Measurements from ENCODE around the gene PLSCR5.

The PLSCR5 gene

DNA sequence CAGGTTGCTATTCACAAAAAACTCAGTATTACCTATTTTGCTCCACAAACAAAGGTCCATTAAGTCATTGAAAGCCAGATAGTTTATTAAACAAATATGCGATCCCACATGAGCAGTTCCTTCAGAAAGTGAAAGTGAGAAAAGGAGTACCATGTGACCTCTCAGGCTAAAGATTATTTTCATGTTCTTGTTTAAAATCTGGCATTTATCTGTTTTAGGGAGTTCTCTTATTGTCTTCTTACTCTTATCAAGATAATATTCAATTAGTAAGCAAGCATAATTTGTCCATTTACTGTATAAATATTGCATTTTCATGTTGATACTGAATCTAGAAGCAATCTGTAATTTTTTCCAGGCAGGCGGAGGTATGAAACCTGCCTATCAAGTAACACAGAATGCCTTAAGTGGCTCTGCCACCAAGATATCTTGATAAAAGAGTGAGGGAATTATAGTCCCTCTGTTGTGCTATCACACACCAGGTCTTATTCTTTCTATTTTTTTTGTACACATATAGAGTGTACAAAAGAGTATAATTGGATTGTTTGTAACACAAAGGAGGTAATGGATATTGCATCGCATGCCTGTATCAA lies 20.1 kb upstream of the PLSCR5 start:
- Histone ChIP-seq H3K4me2 (peak overlapping the region; percentile 16; the same call in 1 of the 2 replicates), H3K9ac (no peak overlapping the region), H3K4me3 (IDR thresholded peaks at IDR 0.05; ENCODE audit: insufficient read depth, low read depth, low read length) (no peak overlapping the region), H3K36me3 (ENCODE audit: insufficient read depth) (no peaks in the 10 kb centered on the region), H2AFZ (ENCODE audit: low read depth) (no peak overlapping the region), H4K20me1 (ENCODE audit: insufficient read depth) (no peaks in the 10 kb centered on the region), H3K4me1 (ENCODE audit: low read depth, poor library complexity, severe bottlenecking) (peaks cover 10% of the 10 kb centered on the region), H3K79me2 (ENCODE audit: insufficient read depth, low read depth) (no peaks in the 10 kb centered on the region), H3K27ac (no peak overlapping the region), H3K27me3 (ENCODE audit: insufficient read depth, low read depth) (no peaks in the 10 kb centered on the region)
- no peak for TF ChIP-seq CTCF (conservative IDR thresholded peaks at IDR 0.05; ENCODE audit: low read depth, low read length)

GRCh38 chr3:146621723-146622122 lies 16.6 kb upstream of the PLSCR5 start:
- peaks cover 10% of the 10 kb centered on the region for H3K4me1 ChIP-seq (ENCODE audit: low read depth, poor library complexity, severe bottlenecking)
- no peaks in the 10 kb centered on the region for H4K20me1 ChIP-seq (ENCODE audit: insufficient read depth)
- no peak overlapping the region for H3K27ac ChIP-seq
- TF ChIP-seq CTCF (conservative IDR thresholded peaks at IDR 0.05; ENCODE audit: low read depth, low read length), result no peak
- H3K9ac ChIP-seq, result no peak overlapping the region
- no peak overlapping the region for H2AFZ ChIP-seq (ENCODE audit: low read depth)
- H3K36me3 ChIP-seq (ENCODE audit: insufficient read depth), result no peaks in the 10 kb centered on the region
- H3K4me2 ChIP-seq, result no peak overlapping the region
- no peak overlapping the region for H3K4me3 ChIP-seq (IDR thresholded peaks at IDR 0.05; ENCODE audit: insufficient read depth, low read depth, low read length)
- H3K79me2 ChIP-seq (ENCODE audit: insufficient read depth, low read depth), result no peaks in the 10 kb centered on the region
- no peaks in the 10 kb centered on the region for H3K27me3 ChIP-seq (ENCODE audit: insufficient read depth, low read depth)

DNA sequence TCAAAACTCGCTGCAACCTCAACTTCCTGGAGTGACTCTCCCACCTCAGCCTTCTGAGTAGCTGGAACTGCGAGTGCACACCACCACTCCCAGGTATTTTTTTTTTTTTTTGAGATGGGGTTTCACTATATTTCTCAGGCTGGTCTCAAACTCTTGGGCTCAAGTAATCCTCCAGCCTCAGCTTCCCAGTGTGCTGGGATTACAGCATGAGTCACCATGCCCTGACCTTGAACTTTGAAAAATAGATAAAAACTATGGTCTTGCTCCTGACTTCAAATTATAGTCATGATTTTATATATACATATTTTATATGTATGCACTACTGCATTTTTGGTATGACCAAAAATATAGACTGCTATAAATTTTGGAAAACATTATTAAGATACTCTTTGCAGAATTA lies 6.9 kb upstream of the PLSCR5 start:
- Histone ChIP-seq H3K27ac (no peak overlapping the region), H2AFZ (ENCODE audit: low read depth) (no peak overlapping the region), H3K4me1 (ENCODE audit: low read depth, poor library complexity, severe bottlenecking) (no peaks in the 10 kb centered on the region), H3K4me2 (no peak overlapping the region), H3K4me3 (IDR thresholded peaks at IDR 0.05; ENCODE audit: insufficient read depth, low read depth, low read length) (no peak overlapping the region), H4K20me1 (ENCODE audit: insufficient read depth) (no peaks in the 10 kb centered on the region), H3K27me3 (ENCODE audit: insufficient read depth, low read depth) (no peaks in the 10 kb centered on the region), H3K36me3 (ENCODE audit: insufficient read depth) (no peaks in the 10 kb centered on the region), H3K79me2 (ENCODE audit: insufficient read depth, low read depth) (no peaks in the 10 kb centered on the region), H3K9ac (no peak overlapping the region)
- TF ChIP-seq CTCF (conservative IDR thresholded peaks at IDR 0.05; ENCODE audit: low read depth, low read length), result no peak

GRCh38 chr3:146611096-146611495 lies 6.0 kb upstream of the PLSCR5 start:
- Histone ChIP-seq H4K20me1 (ENCODE audit: insufficient read depth) (no peaks in the 10 kb centered on the region), H3K9ac (no peak overlapping the region), H3K27me3 (ENCODE audit: insufficient read depth, low read depth) (no peaks in the 10 kb centered on the region), H2AFZ (ENCODE audit: low read depth) (no peak overlapping the region), H3K4me3 (IDR thresholded peaks at IDR 0.05; ENCODE audit: insufficient read depth, low read depth, low read length) (no peak overlapping the region), H3K27ac (no peak overlapping the region), H3K36me3 (ENCODE audit: insufficient read depth) (no peaks in the 10 kb centered on the region), H3K79me2 (ENCODE audit: insufficient read depth, low read depth) (no peaks in the 10 kb centered on the region), H3K4me1 (ENCODE audit: low read depth, poor library complexity, severe bottlenecking) (no peaks in the 10 kb centered on the region), H3K4me2 (no peak overlapping the region)
- TF ChIP-seq CTCF (conservative IDR thresholded peaks at IDR 0.05; ENCODE audit: low read depth, low read length), result no peak
